K562 (cell line): ENCODE measurements around the gene NELFE. TPM values are rescaled to one million over a fixed set of nuclear protein-coding genes. Genes with fewer than 3 reads are reported as not detected.
"Not testable (repeated sequence)": the region's sequence is repeated elsewhere in the genome, so short reads cannot be mapped to it uniquely, and the experiment has no call there.

ENCODE experiments used
- ATAC-seq: fragments of 200-7000 bp; cut with Tn5 transposase; 3 replicates; pipeline ENCODE4 v1.9.1; 2020; ENCODE audit warnings: moderate library complexity
- BruUV-seq: library from RNA; stranded (reverse); fragments of 400-500 nt; replicated peaks from 2 replicates; lab custom pipeline; 2021; lab: Mats Ljungman, UMichigan
- CTCF ChIA-PET: fragments of 300-600 bp; formaldehyde crosslinking; extraction: SDS; loops from one replicate; lab custom pipeline; 2021; ENCODE audit warnings: low intra/inter-chr PET ratio; lab: Yijun Ruan, JAX
- POLR2A ChIA-PET: fragments of 300-600, 350-650 bp; sonication (Branson Sonifier 250); formaldehyde crosslinking; extraction: SDS; loops from one replicate; lab custom pipeline; 2021; ENCODE audit warnings: antibody characterized with exemption, inconsistent platforms; lab: Yijun Ruan, JAX
- DNase-seq, 4 experiments: peaks; one replicate each; pipeline versions ENCODE4 v3.0.0 to v3.0.0-alpha.2; 2011 to 2018; ENCODE audit warnings: low spot score in 3 of 4, mixed read lengths in 3 of 4; ENCODE audit errors: extremely low read depth in 1 of 4
- FAIRE-seq: peaks from 2 replicates; lab custom pipeline; 2011; peaks lifted over from hg19 to GRCh38; lab: Jason Lieb, UNC
- H2AFZ ChIP-seq: 2 replicates; pipeline ENCODE4 v1.6.0; 2011; ENCODE audit warnings: low read depth, low read length, control low read depth, inconsistent platforms
- H3K27ac ChIP-seq: fragments of 200-600 bp; 3 replicates; pipeline ENCODE4 v1.8.0; 2011; ENCODE audit warnings: low read depth, mild to moderate bottlenecking, control low read depth, inconsistent platforms, low read length, moderate library complexity, mixed read lengths; ENCODE audit errors: extremely low read depth
- H3K27me3 ChIP-seq, 2 experiments: fragments of 300-600 bp in 1 of 2; 2 replicates in 1 of 2; 3 replicates in 1 of 2; pipeline versions ENCODE4 v1.6.0 to v1.8.0; 2011; ENCODE audit warnings: inconsistent platforms in 2 of 2, low read length in 2 of 2, mild to moderate bottlenecking in 1 of 2, mixed read lengths in 1 of 2, moderate library complexity in 1 of 2; ENCODE audit not compliant: control insufficient read depth in 2 of 2, insufficient read depth in 2 of 2
- H3K36me3 ChIP-seq: fragments of 300-600 bp; 3 replicates; pipeline ENCODE4 v1.8.0; 2011; ENCODE audit warnings: mild to moderate bottlenecking, low read length, inconsistent platforms; ENCODE audit not compliant: control insufficient read depth, insufficient read depth
- H3K4me1 ChIP-seq, 2 experiments: fragments of 200-600 bp in 1 of 2; replicated peaks in 1 of 2; 2 replicates in 1 of 2; 3 replicates in 1 of 2; pipeline versions ENCODE4 v1.5.1 to v1.8.0; 2011; ENCODE audit warnings: inconsistent platforms in 2 of 2, low read length in 2 of 2, mild to moderate bottlenecking in 1 of 2, mixed read lengths in 1 of 2, moderate library complexity in 1 of 2; ENCODE audit not compliant: control insufficient read depth in 2 of 2, insufficient read depth in 2 of 2
- H3K4me2 ChIP-seq: 2 replicates; pipeline ENCODE4 v1.6.1; 2011; ENCODE audit warnings: low read length, control low read depth, inconsistent platforms, mixed read lengths; ENCODE audit not compliant: insufficient read depth
- H3K4me3 ChIP-seq: fragments of 200-600 bp; sonication (generic), shearing (Covaris generic); 2 replicates; pipeline ENCODE4 v1.5.1; 2016; ENCODE audit warnings: control low read depth, inconsistent platforms
- H3K79me2 ChIP-seq: fragments of 200-600 bp; 3 replicates; pipeline ENCODE4 v1.8.0; 2011; ENCODE audit warnings: low read length, inconsistent platforms; ENCODE audit not compliant: control insufficient read depth, insufficient read depth
- H3K9ac ChIP-seq, 2 experiments: 2 replicates each; pipeline versions ENCODE4 v1.6.0 to v1.6.1; 2011; ENCODE audit warnings: low read depth in 2 of 2, low read length in 2 of 2, control low read depth in 1 of 2, inconsistent platforms in 1 of 2, mild to moderate bottlenecking in 1 of 2, mixed read lengths in 1 of 2; ENCODE audit not compliant: insufficient read depth in 1 of 2
- H3K9me1 ChIP-seq: one replicate; pipeline ENCODE4 v1.6.0; 2011; ENCODE audit warnings: inconsistent platforms, mild to moderate bottlenecking, low read length, moderate library complexity; ENCODE audit not compliant: control insufficient read depth, insufficient read depth
- H3K9me3 ChIP-seq: replicated peaks from 2 replicates; pipeline ENCODE4 v1.5.1; 2011; ENCODE audit warnings: low read depth, low read length, inconsistent platforms; ENCODE audit not compliant: control insufficient read depth, insufficient read depth
- H4K20me1 ChIP-seq: replicated peaks from 2 replicates; pipeline ENCODE4 v1.6.1; 2011; ENCODE audit warnings: low read length, inconsistent platforms, mixed read lengths; ENCODE audit not compliant: control insufficient read depth, insufficient read depth
- BCLAF1 ChIP-seq, 2 experiments: fragments of 450-650 bp in 1 of 2; IDR thresholded peaks; 2 replicates each; pipeline ENCODE4 v1.6.1; 2011 to 2017; ENCODE audit warnings: low read depth in 2 of 2, antibody characterized with exemption in 1 of 2, borderline replicate concordance in 1 of 2, low read length in 1 of 2, mild to moderate bottlenecking in 1 of 2, mixed read lengths in 1 of 2; ENCODE audit not compliant: control insufficient read depth in 1 of 2
- FOXJ3 ChIP-seq: sonication (generic); formaldehyde crosslinking; IDR thresholded peaks from 2 replicates; pipeline ENCODE4 v1.4.0; 2020; ENCODE audit warnings: mild to moderate bottlenecking, missing genetic modification reagents
- HDGF ChIP-seq: fragments of 450-650 bp; IDR thresholded peaks from 2 replicates; pipeline ENCODE4 v1.6.1; 2016
- HEY1 ChIP-seq: fragments of 250-450 bp; sonication (Bioruptor Pico); IDR thresholded peaks from 2 replicates; pipeline ENCODE4 v1.5.0; 2020; ENCODE audit warnings: mild to moderate bottlenecking, moderate library complexity, borderline replicate concordance
- JUND ChIP-seq, 2 experiments: IDR thresholded peaks; 2 replicates in 1 of 2; 3 replicates in 1 of 2; pipeline ENCODE4 v1.6.1; 2011; ENCODE audit warnings: borderline replicate concordance in 2 of 2, low read depth in 2 of 2, low read length in 2 of 2, improper control_type of control experiment in 1 of 2, missing biosample characterization in 1 of 2, missing genetic modification characterization in 1 of 2, missing genetic modification reagents in 1 of 2
- NFE2 ChIP-seq: IDR thresholded peaks from 2 replicates; pipeline ENCODE4 v1.6.1; 2014; ENCODE audit warnings: antibody characterized with exemption, low read depth
- TAF7 ChIP-seq: fragments of 450-650 bp; IDR thresholded peaks from 2 replicates; pipeline ENCODE4 v1.6.1; 2016; ENCODE audit warnings: missing genetic modification characterization, missing compliant biosample characterization
- ZNF511 ChIP-seq: sonication (generic); formaldehyde crosslinking; IDR thresholded peaks from 2 replicates; pipeline ENCODE4 v1.8.0; 2022; ENCODE audit warnings: mild to moderate bottlenecking, missing genetic modification reagents
- WGBS: fragments of 100-300 bp; shearing (Covaris generic); methylation state at CpG from one replicate; pipeline ENCODE4 v1.1.6; 2016; ENCODE audit warnings: low coverage, mixed read lengths; ENCODE audit not compliant: insufficient coverage; ENCODE audit errors: missing lambda C conversion rate; 5-methylcytosine and 5-hydroxymethylcytosine counted together
- in situ Hi-C: fragments of 300-500 bp; cut with MboI; formaldehyde crosslinking; loops from 4 replicates; pipeline ENCODE4 v1.15.0; 2018; ENCODE audit warnings: inconsistent platforms, mixed read lengths
- intact Hi-C: fragments of 100-400 bp; cut with micrococcal nuclease; formaldehyde crosslinking; loops from 2 replicates; pipeline ENCODE4 v1.14.2; 2022
- polyA plus RNA-seq, 8 experiments: library from polyadenylated mRNA; depleted of rRNA in 4 of 8; stranded (reverse) in 5 of 8; unstranded in 3 of 8; fragments of >200 nt; fragmentation: Nextera tagmentation in 2 of 8; fragmentation: Illumina TruSeq in 1 of 8; extraction: Ambion mirVana in 2 of 8; extraction: Trizol in 1 of 8; gene quantifications; 2 replicates each; pipeline versions ENCODE4 v1.2.1 to v1.2.3, GENCODE V29; 2011 to 2014; ENCODE audit warnings: inconsistent platforms in 1 of 8, missing spikeins in 1 of 8
- total RNA-seq, 7 experiments: library from RNA; depleted of rRNA in 6 of 7; stranded (reverse); fragments of >200 nt in 6 of 7; fragmentation: Illumina TruSeq in 2 of 7; extraction: Trizol in 2 of 7; gene quantifications; 2 replicates each; pipeline versions ENCODE4 v1.2.1 to v1.2.3, GENCODE V29; 2011 to 2021; ENCODE audit warnings: low replicate concordance in 1 of 7

Gene NELFE
- total and polyA plus RNA-seq, 9 of the 15 experiments (the other 6 are each of a cell fraction or from before 2014, with no cell fraction given) = 15.2 to 157 (median 91.5) TPM

- TF ChIP-seq BCLAF1 (IDR thresholded peaks at IDR 0.05; ENCODE audit: borderline replicate concordance in 1 of 2, control insufficient read depth in 1 of 2, low read depth in 2 of 2, low read length in 1 of 2) = no peak
- peak; percentile 85 for TF ChIP-seq TAF7 (tag)
- TF ChIP-seq ZNF511 (CRISPR knock-in tag) = peak; percentile 70
- TF ChIP-seq FOXJ3 (CRISPR knock-in tag) = no peak
- TF ChIP-seq HEY1 (CRISPR knock-in tag) = no peak
- no peak for TF ChIP-seq NFE2
- no peak for TF ChIP-seq HDGF
- TF ChIP-seq JUND (IDR thresholded peaks at IDR 0.05; ENCODE audit: borderline replicate concordance, low read depth, low read length) = peak; percentile 63
- peak; percentile 78; the same call in 2 of the 3 replicates for TF ChIP-seq JUND (tag; IDR thresholded peaks at IDR 0.05; ENCODE audit: borderline replicate concordance, low read depth, low read length)
Measured at GRCh38 chr6:31958741-31959739, at the start of gene NELFE, which contains the start of gene SKIC2 (continued).

GRCh38 chr6:32008037-32008436 lies 49.3 kb upstream of the NELFE start:
- H2AFZ ChIP-seq, CTCF ChIA-PET, FAIRE-seq, H3K4me3 ChIP-seq, H4K20me1 ChIP-seq, H3K36me3 ChIP-seq, H3K9ac ChIP-seq, ATAC-seq, intact Hi-C loops, H3K79me2 ChIP-seq, BruUV-seq, H3K27ac ChIP-seq, POLR2A ChIA-PET, H3K4me1 ChIP-seq, H3K9me1 ChIP-seq, DNase-seq, H3K4me2 ChIP-seq, H3K9me3 ChIP-seq, H3K27me3 ChIP-seq: not testable (repeated sequence)
- in situ Hi-C loops = loop anchor here (5.0 kb wide), 1 partner anchor 34 kb away; no protein-coding TSS in a partner anchor
- no CpG with 5 or more reads among the region's 24 CpGs for WGBS

- DNase-seq, H3K36me3 ChIP-seq, H3K4me3 ChIP-seq, H3K4me2 ChIP-seq, H3K4me1 ChIP-seq, BruUV-seq, H3K9ac ChIP-seq, ATAC-seq, intact Hi-C loops, H4K20me1 ChIP-seq, H2AFZ ChIP-seq, H3K9me3 ChIP-seq, CTCF ChIA-PET, H3K27me3 ChIP-seq, POLR2A ChIA-PET, H3K9me1 ChIP-seq, H3K79me2 ChIP-seq, FAIRE-seq, H3K27ac ChIP-seq: not testable (repeated sequence)
- 93% methylated on average over 3 of the region's 12 CpGs for WGBS
- in situ Hi-C loops = loop anchor here (5.0 kb wide), 1 partner anchor 35 kb away; no protein-coding TSS in a partner anchor
Measured at GRCh38 chr6:32007086-32007485, 48.3 kb upstream of the NELFE start.
